Adipocyte (in vitro differentiated cells): ENCODE data around the gene CC2D1A.

Experiments
- DNase-seq: peaks from one replicate; pipeline ENCODE4 v3.0.0-alpha.2; 2015; ENCODE audit warnings: low read depth
- H3K27me3 ChIP-seq: replicated peaks from 2 replicates; pipeline ENCODE4 v1.7.0; 2013; ENCODE audit warnings: mild to moderate bottlenecking, low read length, moderate library complexity; ENCODE audit not compliant: control insufficient read depth, insufficient read depth
- H3K36me3 ChIP-seq: 2 replicates; pipeline ENCODE4 v1.7.0; 2013; ENCODE audit warnings: low read length, mild to moderate bottlenecking, moderate library complexity; ENCODE audit not compliant: control insufficient read depth, insufficient read depth, severe bottlenecking
- H3K4me1 ChIP-seq: 2 replicates; pipeline ENCODE4 v1.7.0; 2013; ENCODE audit warnings: mild to moderate bottlenecking, low read length, moderate library complexity; ENCODE audit not compliant: control insufficient read depth, insufficient read depth
- H3K4me3 ChIP-seq: 2 replicates; pipeline ENCODE4 v1.7.0; 2013; ENCODE audit warnings: mild to moderate bottlenecking, low read length, moderate library complexity
- H3K9ac ChIP-seq: 2 replicates; pipeline ENCODE4 v1.7.0; 2013; ENCODE audit warnings: mild to moderate bottlenecking, low read length, moderate library complexity
- H3K9me3 ChIP-seq: 2 replicates; pipeline ENCODE4 v1.7.0; 2013; ENCODE audit warnings: mild to moderate bottlenecking, low read length, moderate library complexity; ENCODE audit not compliant: control insufficient read depth

CC2D1A gene

DNA sequence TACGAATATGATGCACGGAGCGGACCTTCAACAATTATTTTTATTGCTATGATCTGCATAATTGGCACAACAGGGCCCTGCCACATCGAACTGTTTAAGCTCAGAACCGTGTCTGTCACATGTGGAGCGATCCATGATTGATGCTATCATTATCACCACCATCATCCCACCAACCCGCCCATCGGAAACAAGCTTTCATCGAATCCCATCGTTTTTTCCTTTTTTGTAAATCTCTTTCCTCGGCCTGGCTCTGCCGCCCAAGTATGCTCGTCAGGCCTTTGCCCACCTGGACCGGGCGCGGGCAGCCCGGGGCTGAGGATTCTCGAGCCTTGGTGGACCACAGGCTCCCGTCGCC lies 45.8 kb downstream of the CC2D1A start:
- no peaks in the 10 kb centered on the region for H3K9me3 ChIP-seq
- DNase-seq = no peak
- H3K36me3 ChIP-seq = peaks cover 20% of the 10 kb centered on the region
- H3K4me1 ChIP-seq = peaks cover 8% of the 10 kb centered on the region
- H3K27me3 ChIP-seq = no peaks in the 10 kb centered on the region
- H3K9ac ChIP-seq = peak overlapping the region; percentile 41
- H3K4me3 ChIP-seq = peak overlapping the region; percentile 80

GRCh38 chr19:13952154-13952930 lies 46.3 kb downstream of the CC2D1A start, which contains the start of gene DCAF15:
DCAF15 (plus strand) TSS chr19:13952509; CDS start chr19:13952513, 4 bp downstream.
- no peaks in the 10 kb centered on the region for H3K27me3 ChIP-seq
- H3K4me1 ChIP-seq = peaks cover 8% of the 10 kb centered on the region
- peaks cover 24% of the 10 kb centered on the region for H3K36me3 ChIP-seq
- H3K9ac ChIP-seq = peak within 1 kb of the TSS; percentile 80
- peak; percentile 100 for DNase-seq
- H3K9me3 ChIP-seq = no peaks in the 10 kb centered on the region
- peak within 1 kb of the TSS; percentile 85 for H3K4me3 ChIP-seq

- Histone ChIP-seq H3K9me3 (no peaks in the 10 kb centered on the region), H3K27me3 (no peaks in the 10 kb centered on the region), H3K9ac (peak overlapping the region; percentile 80), H3K36me3 (peaks cover 24% of the 10 kb centered on the region), H3K4me1 (peaks cover 8% of the 10 kb centered on the region), H3K4me3 (peak overlapping the region; percentile 85)
- DNase-seq = peak; percentile 70
These were observed 47.0 kb downstream of the CC2D1A start for GRCh38 chr19:13952931-13953531.

GRCh38 chr19:13954185-13954584 lies 48.2 kb downstream of the CC2D1A start:
- no peak for DNase-seq
- H3K4me1 ChIP-seq = peaks cover 8% of the 10 kb centered on the region
- H3K9me3 ChIP-seq = no peaks in the 10 kb centered on the region
- H3K27me3 ChIP-seq = no peaks in the 10 kb centered on the region
- H3K4me3 ChIP-seq = no peak overlapping the region
- peaks cover 24% of the 10 kb centered on the region for H3K36me3 ChIP-seq
- H3K9ac ChIP-seq = peak overlapping the region; percentile 80

GRCh38 chr19:13955662-13956364 lies 49.8 kb downstream of the CC2D1A start:
- H3K4me1 ChIP-seq = peaks cover 8% of the 10 kb centered on the region
- H3K4me3 ChIP-seq = no peak overlapping the region
- peaks cover 31% of the 10 kb centered on the region for H3K36me3 ChIP-seq
- H3K9me3 ChIP-seq = no peaks in the 10 kb centered on the region
- H3K27me3 ChIP-seq = no peaks in the 10 kb centered on the region
- DNase-seq = no peak
- H3K9ac ChIP-seq = no peak overlapping the region

GRCh38 chr19:13956365-13956744 lies 50.4 kb downstream of the CC2D1A start:
- Histone ChIP-seq H3K9ac (no peak overlapping the region), H3K36me3 (peaks cover 31% of the 10 kb centered on the region), H3K4me1 (peaks cover 8% of the 10 kb centered on the region), H3K27me3 (no peaks in the 10 kb centered on the region), H3K9me3 (no peaks in the 10 kb centered on the region), H3K4me3 (no peak overlapping the region)
- DNase-seq = no peak

DNA sequence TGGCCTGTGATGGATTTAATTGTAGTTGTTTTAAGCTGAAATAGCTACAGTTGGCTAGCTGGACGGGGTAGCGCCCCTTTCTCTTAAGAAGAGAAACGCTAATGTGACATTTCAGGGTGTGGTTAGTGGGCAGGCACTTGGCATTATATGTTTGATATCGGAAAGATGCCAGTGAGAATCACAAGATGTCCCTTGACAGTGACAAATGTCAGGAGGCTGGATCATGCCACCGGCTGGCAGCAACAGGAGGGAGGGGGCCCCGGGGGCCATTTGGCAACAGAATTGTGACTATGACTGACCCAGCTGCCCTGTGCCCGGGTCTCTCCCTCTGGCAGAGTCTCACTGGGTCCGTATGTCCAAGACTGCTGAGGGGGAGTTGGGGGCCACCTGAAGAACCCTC lies 51.0 kb downstream of the CC2D1A start:
- Histone ChIP-seq H3K36me3 (peaks cover 35% of the 10 kb centered on the region), H3K4me3 (no peak overlapping the region), H3K27me3 (no peaks in the 10 kb centered on the region), H3K9me3 (no peaks in the 10 kb centered on the region), H3K9ac (no peak overlapping the region), H3K4me1 (peaks cover 8% of the 10 kb centered on the region)
- no peak for DNase-seq

GRCh38 chr19:13958043-13958442 lies 52.0 kb downstream of the CC2D1A start:
- Histone ChIP-seq H3K36me3 (peaks cover 35% of the 10 kb centered on the region), H3K9ac (no peak overlapping the region), H3K4me1 (peaks cover 7% of the 10 kb centered on the region), H3K9me3 (no peaks in the 10 kb centered on the region), H3K4me3 (no peak overlapping the region), H3K27me3 (no peaks in the 10 kb centered on the region)
- no peak for DNase-seq

- Histone ChIP-seq H3K4me1 (no peaks in the 10 kb centered on the region), H3K27me3 (no peaks in the 10 kb centered on the region), H3K9ac (no peak overlapping the region), H3K9me3 (no peaks in the 10 kb centered on the region), H3K36me3 (peaks cover 35% of the 10 kb centered on the region), H3K4me3 (no peak overlapping the region)
- no peak for DNase-seq
These were observed 53.4 kb downstream of the CC2D1A start for GRCh38 chr19:13959141-13959961.

DNA sequence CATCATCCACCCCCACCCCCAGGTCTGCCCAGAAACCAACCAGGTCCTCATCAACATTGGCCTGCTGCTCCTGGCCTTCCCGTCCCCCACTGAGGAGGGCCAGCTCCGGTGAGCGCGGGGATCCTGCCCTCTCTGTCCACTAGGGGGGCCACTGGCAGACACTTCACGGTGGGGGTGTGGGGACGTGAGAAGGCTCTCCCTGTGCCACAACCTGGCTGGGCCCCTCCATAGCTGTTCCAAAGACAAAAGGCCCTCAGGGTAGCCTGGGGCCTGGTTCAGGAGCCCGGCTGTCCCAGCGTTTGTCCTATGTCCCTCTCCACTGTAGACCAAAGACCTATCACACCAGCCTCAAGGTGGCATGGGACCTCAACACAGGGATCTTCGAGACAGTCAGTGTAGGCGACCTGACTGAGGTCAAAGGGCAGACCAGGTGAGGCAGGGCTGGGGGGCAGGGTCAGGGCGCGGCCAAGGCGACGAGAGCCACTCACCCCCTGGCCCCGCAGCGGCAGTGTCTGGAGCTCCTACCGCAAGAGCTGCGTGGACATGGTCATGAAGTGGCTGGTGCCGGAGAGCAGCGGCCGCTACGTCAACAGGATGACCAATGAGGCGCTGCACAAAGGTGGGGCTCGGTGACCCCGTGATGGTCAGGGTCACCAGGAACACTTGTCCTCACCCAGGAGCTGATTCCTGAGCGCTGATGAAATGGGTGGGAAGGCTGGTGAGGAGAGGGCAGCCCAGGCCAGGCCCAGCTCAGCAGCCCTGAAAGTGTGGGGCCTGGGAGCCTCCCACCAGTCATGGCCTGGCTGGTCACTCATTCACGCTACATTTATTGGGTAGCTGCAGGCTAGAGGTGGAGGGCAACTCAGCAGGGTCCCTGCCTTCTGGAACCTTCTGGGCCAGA lies 54.2 kb downstream of the CC2D1A start:
- H3K36me3 ChIP-seq = peaks cover 30% of the 10 kb centered on the region
- no peak for DNase-seq
- H3K4me3 ChIP-seq = no peak overlapping the region
- H3K4me1 ChIP-seq = no peaks in the 10 kb centered on the region
- no peak overlapping the region for H3K9ac ChIP-seq
- no peaks in the 10 kb centered on the region for H3K9me3 ChIP-seq
- H3K27me3 ChIP-seq = no peaks in the 10 kb centered on the region
